ENCODE measurements around the gene LPCAT2.

DNA sequence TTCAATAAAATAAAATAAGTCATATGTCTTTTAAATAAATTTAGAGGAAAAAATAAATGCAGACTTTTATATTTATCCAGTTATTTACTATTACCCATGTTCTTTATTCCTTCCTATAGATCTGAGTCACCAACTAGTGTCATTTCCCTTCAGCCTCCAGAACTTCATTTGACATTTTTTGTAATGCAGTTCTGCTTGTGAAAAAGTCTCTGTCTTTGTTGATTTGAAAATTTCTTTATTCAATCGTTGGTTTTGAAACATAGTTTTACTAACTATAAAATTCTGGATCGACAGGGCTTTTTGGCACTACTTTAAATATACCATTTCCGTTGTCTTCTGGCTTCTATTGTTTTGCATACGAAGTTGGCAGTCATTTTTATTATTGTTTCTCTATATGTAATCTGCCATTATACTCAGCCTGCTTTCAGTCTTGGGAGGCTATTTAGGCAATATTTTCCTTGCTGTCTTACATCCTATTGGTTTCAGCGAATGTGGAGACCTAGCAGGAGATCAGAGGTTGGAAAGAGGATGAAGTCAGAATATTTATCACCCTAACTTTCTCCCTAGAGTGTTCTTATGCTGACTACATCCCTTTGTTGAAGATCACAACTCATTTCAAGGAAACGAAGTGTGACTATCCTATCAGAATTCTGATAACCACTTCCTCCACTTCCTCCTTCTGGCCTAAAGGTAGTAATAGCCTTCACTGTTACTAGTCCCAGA is 104.9 kb downstream of the LPCAT2 start:
- TF ChIP-seq, protein P1, sequence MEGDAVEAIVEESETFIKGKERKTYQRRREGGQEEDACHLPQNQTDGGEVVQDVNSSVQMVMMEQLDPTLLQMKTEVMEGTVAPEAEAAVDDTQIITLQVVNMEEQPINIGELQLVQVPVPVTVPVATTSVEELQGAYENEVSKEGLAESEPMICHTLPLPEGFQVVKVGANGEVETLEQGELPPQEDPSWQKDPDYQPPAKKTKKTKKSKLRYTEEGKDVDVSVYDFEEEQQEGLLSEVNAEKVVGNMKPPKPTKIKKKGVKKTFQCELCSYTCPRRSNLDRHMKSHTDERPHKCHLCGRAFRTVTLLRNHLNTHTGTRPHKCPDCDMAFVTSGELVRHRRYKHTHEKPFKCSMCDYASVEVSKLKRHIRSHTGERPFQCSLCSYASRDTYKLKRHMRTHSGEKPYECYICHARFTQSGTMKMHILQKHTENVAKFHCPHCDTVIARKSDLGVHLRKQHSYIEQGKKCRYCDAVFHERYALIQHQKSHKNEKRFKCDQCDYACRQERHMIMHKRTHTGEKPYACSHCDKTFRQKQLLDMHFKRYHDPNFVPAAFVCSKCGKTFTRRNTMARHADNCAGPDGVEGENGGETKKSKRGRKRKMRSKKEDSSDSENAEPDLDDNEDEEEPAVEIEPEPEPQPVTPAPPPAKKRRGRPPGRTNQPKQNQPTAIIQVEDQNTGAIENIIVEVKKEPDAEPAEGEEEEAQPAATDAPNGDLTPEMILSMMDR (IDR thresholded peaks at IDR 0.05), result no peak
- TF ChIP-seq POLR2A (IDR thresholded peaks at IDR 0.05), result no peak

All from esophagus squamous epithelium (tissue), 4 donors.